HG03280 (cell line): ENCODE measurements around the gene EIF5A2.
A peak's percentile ranks its signal among the peaks of the same experiment; 100 is the strongest.
"Not testable (repeated sequence)": the region's sequence is repeated elsewhere in the genome, so short reads cannot be mapped to it uniquely, and the experiment has no call there.

Experiments used
- ATAC-seq: cut with Tn5 transposase; IDR thresholded peaks from one replicate; pipeline ENCODE4 v1.9.1; 2021; ENCODE audit warnings: mild to moderate bottlenecking, moderate library complexity; ENCODE audit not compliant: unreplicated experiment

Gene EIF5A2

GRCh38 chr3:170897199-170897598 is 11.2 kb downstream of the EIF5A2 start:
- ATAC-seq, result not testable (repeated sequence)

GRCh38 chr3:170896781-170897180 is 11.7 kb downstream of the EIF5A2 start:
- ATAC-seq, result no peak

GRCh38 chr3:170896333-170896732 is 12.1 kb downstream of the EIF5A2 start:
- not testable (repeated sequence) for ATAC-seq

GRCh38 chr3:170893895-170894294 is 14.5 kb downstream of the EIF5A2 start:
- no peak for ATAC-seq

GRCh38 chr3:170889630-170890029 is 18.8 kb downstream of the EIF5A2 start:
- no peak for ATAC-seq

GRCh38 chr3:170889132-170889531 is 19.3 kb downstream of the EIF5A2 start:
- ATAC-seq, result no peak

- not testable (repeated sequence) for ATAC-seq
These were observed 24.1 kb downstream of the EIF5A2 start for GRCh38 chr3:170884109-170884930.

- ATAC-seq, result not testable (repeated sequence)
These were observed 29.7 kb downstream of the EIF5A2 start for GRCh38 chr3:170878688-170879087.

GRCh38 chr3:170877311-170877710 is 31.1 kb downstream of the EIF5A2 start:
- not testable (repeated sequence) for ATAC-seq

- ATAC-seq, result no peak
These were observed 31.9 kb downstream of the EIF5A2 start for GRCh38 chr3:170876537-170876936.

- peak; percentile 98 for ATAC-seq
These were observed 38.5 kb downstream of the EIF5A2 start, which contains the start of gene RPL22L1 for GRCh38 chr3:170869645-170870593. TSS of gene RPL22L1 (minus strand) at chr3:170870195. CDS start at chr3:170870167, 28 bp downstream.

GRCh38 chr3:170869239-170869590 is 39.2 kb downstream of the EIF5A2 start:
- no peak for ATAC-seq

- no peak for ATAC-seq
These were observed 39.7 kb downstream of the EIF5A2 start for GRCh38 chr3:170868577-170869238.

GRCh38 chr3:170867143-170867937 is 41.1 kb downstream of the EIF5A2 start:
- no peak for ATAC-seq

- ATAC-seq, result no peak
These were observed 41.9 kb downstream of the EIF5A2 start for GRCh38 chr3:170866499-170866898.

GRCh38 chr3:170865209-170866094 is 43.0 kb downstream of the EIF5A2 start:
- ATAC-seq, result no peak

GRCh38 chr3:170864525-170865208 is 43.8 kb downstream of the EIF5A2 start:
- ATAC-seq, result no peak

GRCh38 chr3:170863816-170864215 is 44.6 kb downstream of the EIF5A2 start:
- no peak for ATAC-seq
